ENCODE data around the gene MEF2D.

MEF2D gene

DNA sequence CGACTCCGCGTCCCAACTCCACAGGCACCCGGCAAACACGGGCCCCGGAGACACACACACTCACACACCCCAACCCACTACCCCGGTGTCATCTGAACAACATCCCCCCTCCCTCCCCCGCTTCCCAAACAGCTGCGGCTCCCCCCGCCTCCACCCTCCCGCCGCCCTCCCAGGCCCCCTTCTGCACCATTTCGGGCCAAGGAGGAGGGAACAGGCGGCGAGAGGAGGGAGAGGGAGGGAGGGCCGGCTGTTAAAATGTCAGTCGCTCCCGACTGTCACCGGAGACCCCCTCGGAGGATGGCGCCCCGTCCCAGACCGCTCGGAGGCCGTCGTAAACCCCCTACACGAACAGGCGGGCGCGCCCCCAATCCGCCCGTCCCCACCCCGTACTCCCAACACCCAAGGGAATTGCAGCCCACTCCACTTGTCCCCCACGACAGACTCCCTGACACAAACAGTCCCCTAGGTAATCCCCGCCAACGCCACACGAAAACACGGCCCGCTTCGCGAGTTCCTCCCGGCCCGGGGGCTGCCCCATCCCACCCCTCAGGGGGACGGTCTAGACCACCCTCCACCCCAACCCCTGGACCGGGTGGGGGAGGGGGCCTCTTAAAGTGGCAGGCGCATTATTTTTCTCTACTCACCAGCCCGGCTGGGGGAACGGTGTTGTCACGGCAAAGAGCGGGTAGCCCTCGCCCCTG lies 583 bp downstream of the MEF2D start:
- DNase-seq = peak; percentile 57 to 61

DNA sequence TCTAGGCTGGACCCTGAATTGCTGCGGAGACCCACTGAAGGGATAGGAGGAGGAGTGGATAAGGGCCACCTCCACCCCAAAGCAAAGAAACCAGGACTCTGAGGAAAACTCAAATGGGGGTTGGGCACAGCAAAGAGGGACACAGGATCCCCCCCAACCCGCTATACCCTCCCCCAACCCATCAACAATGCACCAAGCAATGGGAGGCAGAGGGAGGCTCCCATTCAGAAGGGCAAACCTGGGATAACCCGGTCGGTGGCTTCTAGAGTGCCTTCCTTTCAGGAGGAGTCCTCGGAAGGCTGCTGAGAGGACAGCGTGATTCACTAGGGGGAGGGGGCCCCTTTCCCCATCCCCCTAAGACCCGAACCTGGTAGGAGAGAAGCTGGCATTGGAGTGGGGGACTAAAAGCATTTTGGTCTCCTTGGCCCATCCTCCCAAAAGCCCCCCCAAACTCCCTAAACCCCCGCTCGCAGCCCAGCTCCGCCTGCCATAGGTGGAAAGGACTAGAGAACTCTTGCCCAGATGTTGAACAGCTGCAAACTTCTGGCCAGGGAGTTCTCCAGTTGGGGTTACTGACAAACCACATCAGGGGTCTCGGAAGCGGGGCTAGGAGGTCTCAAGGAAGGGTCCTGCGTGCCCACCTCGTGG lies 1.3 kb downstream of the MEF2D start:
- DNase-seq = no peak

DNA sequence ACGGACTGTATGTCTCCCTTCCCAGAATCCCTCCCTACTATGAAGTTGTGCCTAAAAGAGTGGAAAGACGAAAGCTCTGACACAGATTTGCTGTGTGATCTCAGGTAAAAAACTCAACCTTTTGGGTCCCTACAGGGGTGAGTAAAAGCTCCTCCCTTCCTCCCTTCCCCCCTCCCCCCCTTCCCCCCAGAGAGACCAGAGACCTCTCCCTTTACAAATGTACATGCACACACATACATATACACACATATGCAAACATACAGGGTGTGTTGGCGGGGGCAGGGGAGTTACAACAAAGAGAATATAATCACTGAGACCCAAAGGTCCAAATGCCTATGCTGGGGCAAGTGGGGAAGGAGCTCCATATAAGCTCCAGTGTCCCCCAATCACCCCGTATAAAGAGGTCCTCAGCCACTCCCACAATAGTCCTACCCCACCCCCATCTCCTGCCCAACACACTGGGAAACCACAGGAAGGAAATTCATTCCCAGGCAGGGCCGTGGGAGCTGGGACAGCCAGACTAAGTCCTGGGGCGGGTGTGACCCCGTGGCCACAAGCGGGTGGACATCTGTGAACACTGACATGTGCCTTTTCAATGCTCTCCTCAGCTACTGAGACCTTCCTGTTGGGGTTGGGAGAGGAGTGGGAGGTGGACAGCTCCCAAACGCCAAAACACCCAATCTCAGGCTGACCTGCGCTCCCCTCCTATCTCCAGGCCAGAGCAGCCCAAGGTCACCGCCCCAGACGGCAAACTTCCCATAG lies 2.0 kb downstream of the MEF2D start:
- DNase-seq = no peak

DNA sequence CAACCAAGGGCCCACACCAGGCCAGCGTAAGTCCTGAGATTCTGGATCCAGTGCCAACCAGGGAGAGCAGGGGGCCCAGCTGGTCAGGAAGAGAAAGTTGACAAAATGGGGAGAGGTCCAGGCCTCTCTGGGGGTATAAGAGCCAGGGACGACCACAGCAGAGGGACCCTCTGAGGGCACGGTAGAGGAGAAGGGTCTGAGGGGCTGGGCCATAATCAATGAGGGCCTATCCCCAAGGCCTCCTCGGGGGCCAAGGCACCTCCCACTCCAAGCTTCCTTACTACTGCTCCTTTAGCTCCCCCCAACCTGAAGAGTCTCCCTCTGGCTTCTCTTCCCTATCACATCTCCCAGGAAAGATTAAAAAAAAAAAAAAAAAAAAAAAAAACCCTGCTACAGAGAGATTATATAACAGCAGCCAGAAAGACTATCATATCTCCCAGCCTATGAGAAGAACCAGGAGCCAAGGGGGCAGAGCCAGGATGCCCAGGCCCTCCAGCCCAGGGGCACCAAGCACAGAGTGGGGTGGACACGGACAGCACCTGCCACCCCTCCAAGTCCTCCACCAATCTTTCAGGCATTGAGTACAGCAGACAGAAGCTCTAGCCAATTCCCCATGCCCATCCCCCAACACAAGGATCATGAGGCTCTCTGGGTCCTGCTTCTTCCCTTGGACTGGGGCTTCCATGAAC lies 2.7 kb downstream of the MEF2D start:
- peak in 1 of 2 donors; percentile 30 for DNase-seq

DNA sequence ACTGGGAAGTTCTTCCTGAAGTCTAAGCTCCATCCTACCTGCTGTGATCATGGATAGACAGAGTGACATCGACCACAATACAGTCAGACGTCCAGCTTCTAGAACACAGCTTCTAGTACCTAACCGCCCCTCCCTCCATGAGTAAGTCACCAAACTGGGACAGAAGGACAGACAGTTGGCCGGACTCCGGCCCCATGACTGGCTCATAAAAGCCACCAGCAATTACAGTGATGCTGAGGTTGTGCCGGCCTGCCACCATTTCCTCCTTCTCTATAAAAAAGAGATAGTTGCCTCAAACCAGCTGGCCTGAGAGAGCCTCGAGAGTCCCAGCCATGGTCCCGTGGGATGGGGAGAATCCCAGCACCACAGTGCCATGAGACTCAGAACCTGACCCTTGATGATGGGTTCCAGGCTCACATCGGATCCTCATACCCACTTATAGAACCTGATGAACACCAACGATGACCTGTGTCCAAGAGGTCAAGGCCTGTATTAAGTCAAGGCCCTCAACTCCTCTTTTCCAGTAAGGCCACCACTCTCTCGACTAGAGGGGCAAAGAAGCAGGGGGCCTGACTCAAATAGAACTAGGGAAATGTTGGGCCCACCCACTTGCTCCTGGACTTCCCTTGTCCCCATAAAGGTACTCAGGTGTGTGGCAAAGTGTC lies 3.4 kb downstream of the MEF2D start:
- DNase-seq = no peak

DNA sequence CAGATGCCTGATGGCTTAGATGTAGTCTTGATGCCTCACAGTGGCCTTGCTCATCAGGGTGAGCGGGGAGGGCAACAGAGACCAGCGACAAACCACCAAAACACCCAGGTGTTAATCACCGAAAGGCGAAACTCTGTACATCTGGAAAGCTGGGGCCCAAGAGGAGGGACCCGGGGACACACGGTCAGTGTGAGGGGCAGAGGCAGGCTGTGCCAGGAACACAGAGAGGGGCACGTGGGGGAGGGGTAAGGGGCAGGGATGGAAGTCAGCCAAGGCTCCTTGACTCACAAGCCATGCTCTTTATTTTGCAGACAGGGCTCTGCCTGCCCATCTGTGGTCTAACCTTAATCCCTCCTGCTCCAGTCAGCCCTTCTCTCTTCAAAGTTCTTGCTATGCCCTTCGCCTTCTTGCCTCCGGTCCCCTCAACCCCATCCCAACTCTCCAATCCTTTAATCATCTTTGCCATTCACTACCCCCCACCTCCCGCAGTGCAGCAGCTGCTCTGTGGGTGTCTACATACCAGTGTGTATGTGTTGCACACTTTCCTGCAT lies 4.3 kb downstream of the MEF2D start:
- DNase-seq = no peak

DNA sequence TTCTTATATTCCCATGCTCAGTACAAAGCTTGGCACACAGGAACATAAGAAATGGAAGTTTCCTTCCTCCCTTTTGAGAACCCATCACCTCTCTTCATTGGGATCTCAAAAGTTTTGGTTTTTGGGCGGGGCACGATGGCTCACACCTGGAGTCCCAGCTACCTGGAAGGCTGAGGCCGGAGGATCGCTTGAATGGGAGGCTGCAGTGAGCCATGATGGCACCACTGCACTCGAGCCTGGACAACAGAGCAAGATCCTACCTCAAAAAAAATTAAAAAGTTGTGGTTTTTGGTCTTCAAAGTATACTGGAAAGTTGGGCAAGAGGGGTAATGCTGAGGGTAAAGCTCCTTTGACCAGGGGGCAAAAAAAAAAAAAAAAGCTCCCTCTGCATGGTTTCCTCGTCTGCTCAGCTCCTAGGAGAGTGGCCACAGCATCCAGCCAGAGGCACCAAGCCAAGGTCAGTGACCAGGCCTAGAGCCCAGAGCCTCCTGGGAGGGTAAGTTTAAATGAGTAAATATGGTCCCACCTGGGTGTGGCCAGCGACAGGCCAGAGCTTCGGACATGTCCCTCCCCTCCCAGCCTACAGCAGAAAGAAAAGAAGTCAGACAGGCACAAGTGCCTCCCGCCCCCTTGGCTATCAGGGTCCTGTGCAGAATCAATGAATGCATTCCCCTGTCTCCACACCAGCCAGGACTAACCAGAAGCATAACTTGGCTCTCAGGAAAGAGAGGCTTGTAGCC lies 5.0 kb downstream of the MEF2D start:
- DNase-seq = no peak

DNA sequence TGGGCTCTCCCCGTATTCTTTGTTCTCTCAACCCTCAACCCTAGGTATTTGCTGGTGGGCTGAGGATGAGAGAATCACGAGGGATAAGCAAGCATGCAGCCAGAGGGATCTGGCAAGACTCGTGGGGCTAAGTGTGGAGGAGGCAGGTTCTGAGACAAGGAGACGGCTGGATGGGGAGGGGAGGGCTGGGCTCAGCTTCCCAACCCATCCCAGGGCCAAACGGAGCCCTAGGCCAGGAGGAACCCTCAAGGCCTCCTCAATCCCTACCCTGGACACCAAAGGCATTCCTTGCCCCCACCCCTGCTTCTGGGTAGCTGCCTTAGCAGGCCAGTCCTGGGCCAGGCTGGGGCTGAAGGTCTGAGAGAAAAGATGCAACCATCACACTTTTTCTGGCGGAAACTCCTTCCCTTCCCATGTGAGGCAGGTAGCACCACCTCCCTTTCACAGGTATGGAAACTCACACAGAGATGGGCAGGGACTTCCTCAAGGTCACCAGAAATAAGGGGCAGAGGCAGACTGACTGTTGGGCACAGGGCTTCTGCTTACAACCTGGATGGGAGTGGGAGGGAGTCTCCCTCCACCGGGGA lies 6.2 kb downstream of the MEF2D start:
- DNase-seq = no peak

DNA sequence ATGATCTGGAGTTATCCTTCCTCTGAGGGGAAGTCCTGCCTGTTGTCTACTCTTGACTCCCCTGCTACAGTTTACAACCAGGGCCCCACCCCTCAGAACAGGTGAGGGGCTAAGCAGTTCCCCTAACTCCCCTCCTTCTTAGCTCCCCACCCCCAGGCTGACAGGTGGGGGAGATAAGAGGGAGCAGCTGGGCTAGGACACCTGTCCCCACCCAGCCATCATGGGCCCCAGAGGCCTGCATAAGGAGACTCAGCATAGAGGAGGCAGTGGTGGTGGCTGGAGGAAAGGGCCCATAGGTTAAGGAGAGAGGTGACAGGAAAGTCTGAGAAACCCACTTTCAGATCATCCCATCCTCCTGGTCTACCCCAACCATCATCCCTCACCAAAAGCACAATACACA lies 6.8 kb downstream of the MEF2D start:
- no peak for DNase-seq

DNA sequence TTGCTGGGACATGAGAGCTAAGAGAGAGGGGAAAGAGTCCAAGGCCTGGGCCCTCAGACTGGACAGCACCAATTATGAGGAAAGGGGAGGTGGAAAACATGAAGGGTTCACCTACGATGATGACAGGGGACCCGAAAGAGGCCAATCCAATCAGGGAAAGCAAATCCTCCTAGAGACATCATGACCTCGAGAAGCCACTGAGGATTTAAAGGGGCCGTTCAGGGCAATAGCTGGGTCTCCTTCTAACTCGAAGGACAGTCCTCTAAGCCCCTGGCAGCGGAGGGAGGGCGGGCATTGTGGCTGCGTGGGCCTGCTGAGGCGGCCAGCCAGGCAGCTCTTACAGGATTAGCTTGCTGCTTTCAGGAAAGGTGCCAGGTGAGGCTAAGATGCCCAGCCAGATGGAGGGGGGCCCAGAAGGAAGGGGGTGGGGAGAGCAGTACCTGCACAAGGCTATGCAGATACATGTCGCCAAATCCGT lies 7.4 kb downstream of the MEF2D start:
- no peak for DNase-seq

DNA sequence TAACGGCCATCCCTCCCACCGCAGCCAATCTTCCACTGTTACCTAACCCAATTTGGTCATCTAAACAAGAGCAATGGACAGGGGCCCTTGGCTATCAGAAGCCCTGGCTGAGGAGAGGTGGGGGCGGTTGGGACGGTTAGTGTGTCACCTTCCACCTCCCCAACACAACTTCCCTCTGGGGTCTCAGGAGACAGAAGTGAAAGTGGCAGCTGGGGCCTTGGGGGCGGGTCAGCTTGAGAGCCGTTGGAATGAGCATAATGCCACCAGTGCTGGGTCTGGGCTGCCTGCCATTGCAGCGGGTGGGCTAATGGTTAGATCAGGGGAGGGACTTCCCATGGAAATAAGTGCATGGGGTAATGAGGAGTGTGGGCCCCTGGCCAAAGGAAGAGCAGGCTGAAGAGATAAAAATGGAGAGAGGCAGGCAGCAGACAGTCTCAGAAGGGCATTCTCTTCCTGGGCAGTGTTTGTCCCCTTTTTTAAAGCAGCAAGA lies 7.9 kb downstream of the MEF2D start:
- DNase-seq = peak in 1 of 2 donors; percentile 27

DNA sequence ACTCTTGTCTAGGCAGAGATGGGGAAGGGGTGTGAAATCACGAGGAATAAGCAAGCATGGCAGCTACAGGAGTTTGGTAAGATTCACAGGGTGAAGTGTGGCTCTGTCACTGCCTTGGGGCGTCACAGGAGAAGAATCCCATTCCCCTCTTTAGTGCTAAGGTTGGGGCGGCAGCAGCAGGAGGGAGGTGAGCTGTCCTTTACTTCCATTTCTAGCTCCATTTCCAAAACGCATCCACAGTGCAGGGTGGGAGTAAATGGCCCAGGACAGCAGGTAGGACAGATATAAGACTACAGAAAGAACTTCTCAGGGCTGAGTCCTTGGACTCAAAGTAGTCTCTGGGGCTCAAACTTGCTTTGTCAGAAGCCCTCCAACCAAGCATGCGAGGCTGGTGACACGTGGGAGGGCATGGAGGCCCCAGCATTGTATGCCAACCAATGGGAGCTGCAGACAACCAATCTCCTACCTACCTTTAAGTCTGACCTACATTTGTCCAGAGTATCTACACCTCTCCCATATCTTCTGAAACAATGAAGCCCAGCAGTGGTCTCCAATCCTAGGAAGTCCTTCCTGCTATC lies 8.5 kb downstream of the MEF2D start:
- no peak for DNase-seq

DNA sequence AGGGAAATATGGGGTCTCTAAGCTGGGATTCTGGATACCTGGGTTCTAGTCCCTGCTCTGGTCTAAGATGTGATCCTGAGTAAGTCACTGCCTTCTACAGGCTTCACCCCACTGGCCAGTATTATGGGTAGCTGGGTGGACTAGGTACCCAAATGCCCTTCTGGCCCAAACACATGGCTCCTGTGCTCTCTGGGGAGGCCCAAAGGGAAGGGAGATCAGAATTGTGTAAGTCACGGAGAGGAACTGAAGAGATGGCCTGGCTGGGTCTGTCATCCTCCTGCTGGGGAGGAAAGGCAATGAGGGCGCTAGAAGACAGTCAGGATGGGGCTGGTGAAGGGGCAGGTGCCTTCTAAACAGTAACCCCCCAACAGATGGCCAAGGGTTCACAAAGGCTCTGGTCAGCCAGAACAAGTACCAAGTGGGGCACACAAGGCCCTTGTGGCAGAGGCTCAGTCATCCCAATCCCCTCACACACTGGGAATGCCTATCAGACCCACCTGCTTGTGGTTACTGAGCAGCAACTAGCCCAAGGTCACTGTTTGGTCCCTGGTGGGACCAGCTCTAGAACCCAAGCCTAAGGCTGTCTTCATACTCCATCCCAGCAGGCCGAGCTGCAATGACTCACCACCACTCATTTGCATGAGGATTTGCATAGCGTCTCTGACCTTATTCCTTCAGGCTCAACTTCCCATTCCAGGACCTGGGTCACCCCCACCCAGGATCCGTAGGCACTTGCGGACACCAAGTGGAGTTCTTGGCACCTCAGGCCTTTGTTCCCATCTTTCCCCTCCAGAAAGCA lies 9.2 kb downstream of the MEF2D start:
- DNase-seq = no peak

DNA sequence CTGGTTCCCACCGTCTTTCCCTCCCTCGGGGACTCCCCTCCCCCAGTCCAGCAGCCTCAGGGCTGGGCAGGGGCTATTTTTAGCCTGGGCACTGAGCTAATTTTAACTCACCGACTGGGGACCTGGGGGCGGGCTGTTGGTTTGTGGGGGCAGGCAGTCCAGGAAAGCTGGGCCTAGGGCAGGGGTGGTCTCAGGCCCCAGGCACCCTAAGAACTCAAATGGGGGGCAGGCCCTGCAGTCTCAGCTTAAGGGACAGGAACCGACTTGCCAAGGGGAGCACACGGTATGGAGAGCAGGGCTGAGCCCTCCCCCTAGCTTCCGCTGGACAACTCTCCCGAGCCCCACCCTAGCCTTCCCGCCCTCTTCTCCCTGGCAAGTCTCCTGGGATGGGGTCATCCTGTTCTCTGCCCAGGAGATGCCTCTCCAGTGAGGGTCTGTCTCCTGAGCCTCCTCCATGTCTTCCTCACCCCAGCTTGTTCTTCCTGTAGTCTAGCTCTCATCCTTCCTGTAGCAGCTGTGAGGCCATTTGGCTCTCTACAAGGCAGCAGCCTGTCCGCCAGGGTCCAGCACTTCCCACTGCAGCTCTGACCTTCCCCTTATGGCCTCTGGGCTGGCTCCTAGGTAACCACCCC lies 10.1 kb downstream of the MEF2D start:
- DNase-seq = no peak

DNA sequence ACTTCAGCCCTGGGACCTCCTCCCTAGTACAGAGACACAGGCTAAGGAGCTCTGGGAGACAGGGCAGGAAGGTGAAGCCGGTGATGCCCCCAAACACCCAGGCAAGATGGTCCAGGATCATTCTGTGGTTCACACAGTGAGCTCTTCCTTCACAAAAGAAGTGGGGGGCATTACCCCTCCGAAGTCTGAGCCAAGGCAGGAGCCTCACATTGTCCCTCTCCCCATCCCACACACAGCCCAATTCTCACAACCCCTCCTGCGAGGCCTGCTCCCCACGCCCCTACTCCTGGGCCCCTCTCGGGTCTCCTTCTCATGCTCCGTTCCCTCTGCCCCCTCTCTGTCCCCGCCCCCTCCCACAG lies 10.7 kb downstream of the MEF2D start:
- DNase-seq = no peak

DNA sequence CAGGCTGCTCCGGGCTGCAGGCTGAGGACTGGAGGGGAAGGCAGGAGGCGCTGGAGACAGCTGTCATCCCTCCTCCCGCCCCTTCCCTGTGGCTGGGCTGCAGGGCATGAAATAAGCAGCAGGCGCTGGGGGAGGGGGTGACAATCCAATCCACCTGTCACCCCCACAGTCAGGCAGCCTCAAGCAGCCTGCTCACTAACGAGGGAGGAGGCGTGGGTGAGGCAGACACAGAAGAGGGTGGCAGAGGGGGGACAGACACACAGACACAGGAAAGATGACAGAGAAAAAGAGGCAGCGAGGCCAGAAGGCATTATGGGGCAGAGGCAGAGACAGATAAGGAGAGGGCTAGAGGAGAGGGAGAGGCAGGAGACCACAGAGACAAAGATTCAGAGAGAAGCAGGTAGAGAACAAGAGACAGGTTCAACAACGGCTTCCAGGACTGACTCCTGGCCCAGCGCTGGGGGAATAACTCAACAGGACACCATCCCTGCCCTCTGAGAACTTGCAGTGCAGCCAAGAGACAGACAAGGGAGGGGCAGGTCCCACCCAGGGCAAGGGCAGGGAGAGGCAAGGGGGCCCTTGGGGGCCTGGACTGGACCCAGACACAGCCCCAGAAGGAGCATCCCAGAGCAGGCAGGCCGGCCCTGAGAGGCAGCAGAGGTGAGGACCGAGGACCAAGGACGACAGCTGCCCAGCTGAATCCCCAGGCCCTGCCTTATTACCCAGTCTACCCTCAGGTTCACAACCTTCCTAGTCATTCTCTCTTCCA lies 11.2 kb downstream of the MEF2D start:
- peak; percentile 51 to 66 for DNase-seq

DNA sequence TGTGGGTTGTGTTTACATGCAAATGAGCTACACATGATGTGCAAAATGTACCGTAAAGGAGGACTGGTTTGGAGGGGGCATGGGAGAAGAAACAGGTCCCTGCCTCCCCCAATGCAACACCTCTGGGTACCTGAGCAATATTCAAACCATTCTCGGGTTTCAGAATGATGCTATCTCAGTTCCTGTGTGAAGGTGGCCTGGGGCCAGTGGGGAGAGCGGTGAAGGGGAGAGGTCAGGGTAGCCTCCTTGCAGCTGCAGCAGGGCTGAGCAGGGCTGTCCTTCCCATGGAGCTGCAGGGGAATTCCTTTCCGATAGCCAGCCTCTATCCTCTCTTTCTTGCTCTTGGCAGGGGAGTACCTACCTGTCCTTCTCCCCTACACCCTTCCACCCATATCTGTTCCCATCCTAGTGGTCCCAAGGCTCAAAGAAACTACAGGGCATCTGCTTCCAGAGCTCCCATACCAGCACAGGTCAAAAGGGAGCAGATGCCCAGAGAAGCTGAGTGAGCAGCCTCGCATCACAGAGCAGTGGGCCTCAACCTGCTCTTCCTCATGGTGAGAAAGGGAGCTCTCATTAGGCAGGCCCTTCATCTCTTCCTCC lies 11.9 kb downstream of the MEF2D start:
- DNase-seq = no peak

DNA sequence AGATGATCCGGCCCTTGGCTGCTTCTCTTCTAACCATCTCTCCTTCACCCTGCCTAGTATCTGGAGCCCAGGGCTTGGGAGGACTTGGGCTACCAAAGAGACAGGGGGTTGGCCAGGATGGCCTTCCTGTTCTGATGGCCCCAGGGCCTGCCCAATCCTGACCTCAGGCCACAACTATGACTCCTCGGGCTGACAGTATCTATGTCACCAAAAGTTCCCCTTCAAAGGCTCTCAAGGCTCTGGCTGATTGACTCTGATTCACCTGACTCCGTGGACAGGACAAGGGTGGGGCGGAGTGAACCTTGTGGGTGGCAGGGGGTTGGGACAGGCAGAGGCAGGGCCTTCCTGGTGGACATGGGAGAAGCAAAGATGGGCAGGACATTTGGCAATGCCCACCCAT lies 12.7 kb downstream of the MEF2D start:
- DNase-seq = no peak

Measured in hippocampal formation (tissue), 2 donors.